Mucosa of descending colon (tissue), 3 donors: ENCODE measurements around the gene RAPGEF2. TPM values are rescaled to one million over a fixed set of nuclear protein-coding genes. Genes with fewer than 3 reads are reported as not detected.
A peak's percentile ranks its signal among the peaks of the same experiment; 100 is the strongest.
"Not testable (repeated sequence)": the region's sequence is repeated elsewhere in the genome, so short reads cannot be mapped to it uniquely, and the experiment has no call there.

ENCODE experiments used
- ATAC-seq: fragments of 200-7000 bp; cut with Tn5 transposase; one replicate; pipeline ENCODE4 v1.9.1; 2020; ENCODE audit warnings: mild to moderate bottlenecking, moderate library complexity
- DNase-seq, 3 donors: peaks; one replicate each; pipeline ENCODE4 v3.0.0-alpha.2; 2020
- H3K36me3 ChIP-seq: fragments of 200-600 bp; one replicate; pipeline ENCODE4 v1.8.0; 2021; ENCODE audit warnings: low read depth, mild to moderate bottlenecking
- H3K4me1 ChIP-seq: fragments of 200-600 bp; one replicate; pipeline ENCODE4 v1.8.0; 2021; ENCODE audit warnings: low read depth, mild to moderate bottlenecking
- H3K4me3 ChIP-seq: fragments of 200-600 bp; one replicate; pipeline ENCODE4 v1.8.0; 2021; ENCODE audit warnings: mild to moderate bottlenecking
- H3K9me3 ChIP-seq: fragments of 200-600 bp; one replicate; pipeline ENCODE4 v1.8.0; 2021; ENCODE audit warnings: mild to moderate bottlenecking
- intact Hi-C, 2 donors: fragments of 100-400 bp; cut with DNase I in 1 of 2; cut with micrococcal nuclease in 1 of 2; formaldehyde crosslinking; loops; one replicate each; pipeline versions ENCODE4 v1.11.0 to v1.11.1; 2022; cut with DNase I, micrococcal nuclease
- total RNA-seq, 3 donors: library from RNA; stranded (reverse); fragmentation: NEBNext Ultra II Directional in 2 of 3; extraction: Animal tissue kit (Norgen Biotek cat#: 25700) in 2 of 3; gene quantifications; one replicate each; pipeline versions ENCODE4 v1.2.1 to v1.2.4, GENCODE V29; 2021 to 2023
- TF ChIP-seq, protein P1 (sequence below): fragments of 200-600 bp; IDR thresholded peaks from one replicate; pipeline ENCODE4 v1.8.0; 2022; ENCODE audit warnings: antibody characterized with exemption, mild to moderate bottlenecking
- donor health status: DM: no; HTN: no; CAD: no; lungs with moderate emphysema.
- donor health status: DM: no; HTN: no; CAD: no.
- donor health status: DM: no; HTN: yes; CAD: no.

RAPGEF2 gene
- total RNA-seq, 3 donors from 2014 or later = 42.8 to 68.2 (median 55.1) TPM

- TF ChIP-seq, protein P1, sequence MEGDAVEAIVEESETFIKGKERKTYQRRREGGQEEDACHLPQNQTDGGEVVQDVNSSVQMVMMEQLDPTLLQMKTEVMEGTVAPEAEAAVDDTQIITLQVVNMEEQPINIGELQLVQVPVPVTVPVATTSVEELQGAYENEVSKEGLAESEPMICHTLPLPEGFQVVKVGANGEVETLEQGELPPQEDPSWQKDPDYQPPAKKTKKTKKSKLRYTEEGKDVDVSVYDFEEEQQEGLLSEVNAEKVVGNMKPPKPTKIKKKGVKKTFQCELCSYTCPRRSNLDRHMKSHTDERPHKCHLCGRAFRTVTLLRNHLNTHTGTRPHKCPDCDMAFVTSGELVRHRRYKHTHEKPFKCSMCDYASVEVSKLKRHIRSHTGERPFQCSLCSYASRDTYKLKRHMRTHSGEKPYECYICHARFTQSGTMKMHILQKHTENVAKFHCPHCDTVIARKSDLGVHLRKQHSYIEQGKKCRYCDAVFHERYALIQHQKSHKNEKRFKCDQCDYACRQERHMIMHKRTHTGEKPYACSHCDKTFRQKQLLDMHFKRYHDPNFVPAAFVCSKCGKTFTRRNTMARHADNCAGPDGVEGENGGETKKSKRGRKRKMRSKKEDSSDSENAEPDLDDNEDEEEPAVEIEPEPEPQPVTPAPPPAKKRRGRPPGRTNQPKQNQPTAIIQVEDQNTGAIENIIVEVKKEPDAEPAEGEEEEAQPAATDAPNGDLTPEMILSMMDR = no peak
- no peak overlapping the region for H3K4me3 ChIP-seq
- H3K9me3 ChIP-seq = no peaks in the 10 kb centered on the region
- DNase-seq (no peak), ATAC-seq (peak; percentile 13)
- no peaks in the 10 kb centered on the region for H3K36me3 ChIP-seq
- intact Hi-C loops = no loop called here
- H3K4me1 ChIP-seq = no peaks in the 10 kb centered on the region
These were observed 33.0 kb upstream of the RAPGEF2 start for GRCh38 chr4:159069922-159070321.

GRCh38 chr4:159070742-159071141, 32.1 kb upstream of the RAPGEF2 start:
- H3K36me3 ChIP-seq = no peaks in the 10 kb centered on the region
- TF ChIP-seq, protein P1 = no peak

GRCh38 chr4:159071178-159071968, 31.5 kb upstream of the RAPGEF2 start:
- DNase-seq (no peak), ATAC-seq (peak; percentile 95)
- no peaks in the 10 kb centered on the region for H3K36me3 ChIP-seq
- intact Hi-C loops = no loop called here
- TF ChIP-seq, protein P1 = no peak
- H3K4me1 ChIP-seq = no peaks in the 10 kb centered on the region
- no peak overlapping the region for H3K4me3 ChIP-seq
- H3K9me3 ChIP-seq = no peaks in the 10 kb centered on the region

More at GRCh38 chr4:159070742-159071141, 32.1 kb upstream of the RAPGEF2 start:
- ATAC-seq (no peak), DNase-seq (no peak)
- H3K9me3 ChIP-seq = no peaks in the 10 kb centered on the region
- no peaks in the 10 kb centered on the region for H3K4me1 ChIP-seq
- intact Hi-C loops = no loop called here
- no peak overlapping the region for H3K4me3 ChIP-seq

- DNase-seq (no peak), ATAC-seq (peak; percentile 9)
- Histone ChIP-seq H3K36me3 (no peaks in the 10 kb centered on the region), H3K4me1 (no peaks in the 10 kb centered on the region), H3K9me3 (no peaks in the 10 kb centered on the region), H3K4me3 (no peak overlapping the region)
- TF ChIP-seq, protein P1 = no peak
- intact Hi-C loops = no loop called here
These were observed 30.7 kb upstream of the RAPGEF2 start for GRCh38 chr4:159071969-159072765.

GRCh38 chr4:159075531-159075932, 27.3 kb upstream of the RAPGEF2 start:
- no peaks in the 10 kb centered on the region for H3K4me1 ChIP-seq
- intact Hi-C loops = no loop called here
- TF ChIP-seq, protein P1 = no peak
- no peak overlapping the region for H3K4me3 ChIP-seq
- ATAC-seq = no peak
- no peaks in the 10 kb centered on the region for H3K36me3 ChIP-seq
- DNase-seq = no peak
- H3K9me3 ChIP-seq = no peaks in the 10 kb centered on the region

- not testable (repeated sequence) for DNase-seq
These were observed 25.9 kb upstream of the RAPGEF2 start for GRCh38 chr4:159077018-159077417.

More at GRCh38 chr4:159077018-159077417, 25.9 kb upstream of the RAPGEF2 start:
- H3K36me3 ChIP-seq, H3K4me1 ChIP-seq, H3K4me3 ChIP-seq, intact Hi-C loops, H3K9me3 ChIP-seq, ATAC-seq: not testable (repeated sequence)
